GM21367 (cell line): ENCODE results near the gene MARF1.
A peak's percentile ranks its signal among the peaks of the same experiment; 100 is the strongest.
"Not testable (repeated sequence)": the region's sequence is repeated elsewhere in the genome, so short reads cannot be mapped to it uniquely, and the experiment has no call there.

ENCODE experiments used
- ATAC-seq: cut with Tn5 transposase; IDR thresholded peaks from one replicate; pipeline ENCODE4 v1.9.1; 2021; ENCODE audit not compliant: unreplicated experiment

Gene MARF1

DNA sequence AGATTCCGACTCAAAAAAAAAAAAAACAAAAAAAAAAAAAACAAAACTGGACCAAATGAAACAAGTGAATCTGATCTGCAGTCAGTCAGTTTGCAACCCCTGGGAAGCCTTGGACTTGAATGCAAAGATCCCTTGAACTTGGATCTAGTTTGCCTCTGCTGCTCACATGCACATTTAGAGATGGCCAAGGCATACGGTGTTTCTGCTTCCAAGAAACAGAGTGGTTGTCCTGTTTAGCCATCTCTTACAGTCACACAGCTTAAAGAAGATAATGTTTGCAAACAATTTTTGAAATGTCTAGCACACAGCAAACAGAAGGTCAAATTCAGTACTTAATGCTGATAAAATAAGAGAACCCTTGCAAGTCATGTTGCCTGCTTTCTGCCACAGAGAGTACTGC, 11.6 kb upstream of the MARF1 start:
- ATAC-seq, result no peak

- no peak for ATAC-seq
Measured at GRCh38 chr16:15653227-15653626, 10.3 kb upstream of the MARF1 start.

DNA sequence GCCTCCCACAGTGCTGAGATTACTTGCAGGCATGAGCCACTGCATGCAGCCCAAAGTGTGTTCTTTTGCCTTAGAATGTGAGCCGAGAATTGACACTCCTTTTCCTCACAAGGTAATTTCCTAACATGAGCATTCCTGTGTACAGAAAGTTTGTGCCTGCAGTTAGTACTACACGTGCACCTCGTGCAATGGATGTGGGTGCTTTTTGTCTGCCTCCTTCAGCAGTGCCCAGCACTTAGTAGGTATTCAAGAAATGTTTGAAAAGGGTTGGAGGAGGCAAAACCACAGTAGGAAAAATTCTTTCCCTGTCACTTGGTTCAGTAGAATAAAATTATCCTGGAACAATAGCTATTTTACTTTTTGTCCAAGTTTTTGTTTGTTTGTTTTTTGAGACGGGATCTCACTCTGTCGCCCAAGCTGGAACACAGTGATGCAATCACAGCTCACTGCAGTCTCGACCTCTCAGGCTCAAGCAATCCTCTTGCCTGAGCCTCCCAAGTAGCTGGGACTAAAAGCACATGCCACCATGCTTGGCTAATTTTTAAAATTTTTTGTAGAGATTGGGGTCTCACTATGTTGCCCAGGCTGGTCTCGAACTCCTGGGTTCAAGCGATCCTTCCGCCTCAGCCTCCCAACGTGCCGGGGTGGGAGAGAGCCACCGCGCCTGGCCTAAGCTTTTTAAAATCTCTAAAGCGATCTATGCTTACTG, 9.5 kb upstream of the MARF1 start:
- ATAC-seq, result no peak

DNA sequence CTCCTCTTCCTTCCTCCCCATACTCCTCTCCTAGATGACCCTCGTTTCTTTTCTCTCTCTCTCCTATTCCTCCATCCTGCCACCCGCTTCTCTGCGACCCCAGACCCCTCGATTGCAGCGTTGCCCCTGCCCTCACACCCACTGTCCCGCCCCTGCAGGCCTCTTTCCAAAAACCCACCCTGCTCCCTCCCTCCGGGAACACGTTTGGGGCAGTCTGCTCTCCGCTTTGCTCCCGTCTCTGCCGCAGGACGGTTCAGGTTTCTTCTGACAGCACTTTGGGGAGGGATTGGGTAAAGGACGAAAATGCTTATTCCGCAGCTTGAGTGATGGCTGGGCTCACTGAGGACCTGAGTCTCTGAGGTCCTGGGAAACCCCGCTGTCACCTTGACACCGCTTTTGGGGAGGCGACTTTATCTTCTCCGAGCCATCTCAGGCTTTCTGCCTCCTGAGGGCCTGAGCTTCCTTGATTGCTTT, 7.8 kb upstream of the MARF1 start:
- peak; percentile 20 for ATAC-seq

- peak; percentile 54 for ATAC-seq
Measured at GRCh38 chr16:15650019-15650697, 7.2 kb upstream of the MARF1 start, which contains the start of gene NDE1. Gene NDE1, plus strand, starts transcription at chr16:15650245. Its CDS starts 14,534 bp downstream, at chr16:15664779.

DNA sequence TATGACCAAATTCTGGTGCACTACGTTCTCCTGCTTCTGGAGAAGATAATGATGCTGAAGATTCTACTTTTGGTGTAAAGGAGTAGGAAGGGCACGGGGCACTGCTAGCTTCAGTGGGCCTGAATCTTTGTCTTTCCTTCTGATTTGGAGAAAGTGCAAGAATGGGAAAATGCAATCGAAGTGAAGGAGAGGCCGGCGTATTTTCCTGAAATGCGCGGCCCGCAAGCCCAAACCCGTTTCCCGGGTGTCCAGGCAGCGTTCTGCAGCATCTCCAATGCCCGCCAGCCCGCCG, 6.7 kb upstream of the MARF1 start:
- no peak for ATAC-seq

DNA sequence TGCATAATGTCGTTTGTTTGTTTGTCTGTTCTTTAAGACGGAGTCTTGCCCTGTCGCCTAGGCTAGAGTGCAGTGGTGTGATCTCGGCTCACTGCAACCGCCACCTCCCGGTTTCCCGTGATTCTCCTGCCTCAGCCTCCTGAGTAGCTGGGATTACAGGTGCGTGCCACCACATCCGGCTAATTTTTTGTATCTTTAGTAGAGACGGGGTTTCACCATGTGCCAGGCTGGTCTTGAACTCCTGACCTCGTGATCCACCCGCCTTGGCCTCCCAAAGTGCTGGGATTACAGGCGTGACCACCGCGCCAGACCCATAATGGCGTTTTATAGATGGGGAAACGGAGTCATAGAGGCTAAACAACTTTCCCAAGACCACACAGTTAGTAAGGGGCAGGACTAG, 6.4 kb upstream of the MARF1 start:
- not testable (repeated sequence) for ATAC-seq

DNA sequence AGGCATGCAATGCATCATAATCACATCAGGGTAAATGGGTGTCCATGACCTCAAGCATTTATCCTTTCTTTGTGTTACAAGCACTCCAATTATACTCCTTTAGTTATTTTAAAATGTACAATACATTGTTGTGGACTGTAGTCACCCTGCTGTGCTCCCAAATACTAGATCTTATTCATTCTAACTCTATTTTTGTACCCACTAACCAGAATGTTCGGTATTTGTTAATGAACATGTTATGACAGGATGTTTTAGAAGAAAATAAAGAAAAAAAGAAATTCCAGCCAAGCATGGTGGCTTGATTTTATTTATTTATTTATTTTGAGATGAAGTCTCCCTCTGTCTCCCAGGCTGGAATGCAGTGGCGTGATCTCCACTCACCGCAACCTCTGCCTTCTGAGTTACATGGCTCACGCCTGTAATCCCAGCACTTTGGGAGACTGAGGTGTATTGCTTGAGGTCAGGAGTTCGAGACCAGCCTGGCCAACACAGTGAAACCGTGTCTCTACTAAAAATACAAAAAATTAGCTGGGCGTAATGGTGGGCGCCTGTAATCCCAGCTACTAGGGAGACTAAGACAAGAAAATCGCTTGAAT, 5.3 kb upstream of the MARF1 start:
- no peak for ATAC-seq

DNA sequence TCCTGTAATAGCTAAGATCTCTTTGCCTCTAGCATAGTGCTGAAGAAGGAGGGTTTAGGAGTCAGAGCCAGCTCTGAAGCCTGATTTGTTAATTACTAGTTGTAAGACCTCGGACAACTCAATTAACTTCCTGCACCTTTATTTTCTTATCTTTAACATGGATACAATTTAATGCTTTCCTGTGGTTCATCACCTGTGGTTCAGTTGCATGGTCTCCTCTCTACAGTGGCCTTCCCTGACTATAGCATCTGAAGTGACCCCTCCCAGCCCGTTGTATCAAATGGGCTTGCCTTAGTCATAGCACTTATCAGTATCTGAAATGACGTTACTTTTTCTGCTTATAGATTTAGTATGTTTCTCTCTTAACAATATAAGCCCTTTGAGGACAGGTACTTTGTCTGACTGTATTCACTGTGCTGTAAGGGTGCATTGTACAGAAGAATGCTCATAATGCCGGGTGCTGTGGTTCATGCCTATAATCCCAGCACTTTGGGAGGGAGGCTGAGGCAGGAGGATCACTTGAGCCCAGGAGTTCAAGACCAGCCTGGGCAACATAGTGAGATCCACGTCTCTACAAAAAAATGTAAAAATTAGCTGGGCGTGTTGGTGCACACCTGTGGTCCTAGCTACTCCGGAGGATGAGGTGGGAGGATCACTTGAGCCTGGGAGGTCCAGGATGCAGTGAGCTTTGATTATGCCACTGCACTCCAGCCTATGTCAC, 4.5 kb upstream of the MARF1 start:
- no peak for ATAC-seq

DNA sequence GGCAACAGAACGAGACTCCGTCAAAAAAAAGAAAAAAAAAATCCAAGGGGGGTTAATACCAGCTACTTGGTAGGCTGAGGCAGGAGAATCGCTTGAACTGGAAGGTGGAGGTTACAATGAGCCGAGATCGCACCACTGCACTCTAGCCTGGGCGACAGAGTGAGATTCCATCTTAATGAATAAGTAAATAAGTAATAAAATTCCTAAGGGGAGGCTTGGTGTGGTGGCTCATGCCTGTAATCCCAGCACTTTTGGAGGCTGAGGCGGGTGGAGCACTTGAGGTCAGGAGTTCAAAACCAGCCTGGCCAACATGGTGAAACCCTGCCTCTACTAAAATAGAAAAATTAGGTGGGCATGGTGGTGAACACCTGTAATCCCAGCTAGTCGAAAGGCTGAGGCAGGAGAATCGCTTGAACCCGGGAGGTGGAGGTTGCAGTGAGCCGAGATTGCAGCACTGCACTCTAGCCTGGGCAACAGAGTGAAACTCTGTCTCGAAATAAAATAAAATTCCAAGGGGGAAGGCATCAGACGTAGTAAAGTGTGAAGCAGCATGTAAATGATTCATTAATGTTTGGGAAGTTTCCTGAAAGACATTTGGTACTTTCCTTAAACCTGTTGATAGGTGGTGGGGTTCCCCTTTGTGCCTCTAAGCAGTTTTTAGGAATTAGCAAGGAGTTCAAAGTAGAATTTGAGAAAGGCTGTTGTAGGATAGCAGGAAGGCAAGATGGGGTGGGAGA, 3.8 kb upstream of the MARF1 start:
- not testable (repeated sequence) for ATAC-seq

DNA sequence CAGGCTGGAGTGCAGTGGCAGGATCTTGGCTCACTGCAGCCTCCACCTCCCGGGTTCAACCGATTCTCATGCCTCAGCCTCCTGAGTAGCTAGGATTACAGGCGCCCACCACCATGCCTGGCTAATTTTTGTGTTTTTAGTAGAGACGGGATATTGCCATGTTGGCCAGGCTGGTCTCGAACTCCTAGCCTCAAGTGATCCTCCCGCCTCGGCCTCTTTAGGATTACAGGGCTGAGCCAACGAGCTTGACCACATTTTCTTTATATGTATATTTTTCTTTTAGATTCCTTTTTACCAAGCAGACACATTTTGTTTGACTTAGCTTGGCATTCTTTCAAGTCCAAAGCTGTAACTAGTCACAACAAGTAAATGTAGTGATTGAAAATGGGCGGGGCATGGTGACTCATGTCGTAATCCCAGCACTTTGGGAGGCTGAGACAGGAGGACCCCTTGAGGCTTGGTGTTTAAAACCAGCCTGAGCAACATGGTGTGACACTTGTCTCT, 2.1 kb upstream of the MARF1 start:
- ATAC-seq, result not testable (repeated sequence)

- no peak for ATAC-seq
Measured at GRCh38 chr16:15644267-15644961, 1.5 kb upstream of the MARF1 start.

GRCh38 chr16:15643946-15644250, 944 bp upstream of the MARF1 start:
- ATAC-seq, result no peak

DNA sequence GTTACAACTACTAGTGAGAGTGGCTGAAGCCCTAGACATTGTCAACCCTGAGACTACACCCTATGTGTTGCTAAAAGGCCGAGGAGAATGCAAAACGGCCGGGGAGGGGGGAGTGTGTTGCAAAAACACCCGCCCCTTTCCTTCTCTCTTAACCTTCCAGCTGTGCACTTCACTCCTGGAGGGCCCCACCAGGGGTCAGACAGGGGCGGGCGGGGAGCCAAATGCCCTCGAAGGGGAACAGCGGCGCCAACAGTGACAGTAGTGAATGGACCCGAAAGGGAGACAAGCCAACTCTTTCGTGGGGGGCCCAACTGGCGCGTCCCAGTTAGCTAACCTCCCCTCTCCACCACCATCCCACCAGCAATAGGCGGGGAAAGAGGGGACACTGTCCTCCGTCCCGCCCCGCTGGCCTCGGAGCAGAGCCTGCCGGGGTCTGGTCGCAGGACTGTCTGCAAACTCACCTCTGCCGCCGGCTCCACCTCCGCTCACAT, 352 bp downstream of the MARF1 start:
- peak; percentile 51 for ATAC-seq

GRCh38 chr16:15641753-15642556, 999 bp downstream of the MARF1 start:
- no peak for ATAC-seq

DNA sequence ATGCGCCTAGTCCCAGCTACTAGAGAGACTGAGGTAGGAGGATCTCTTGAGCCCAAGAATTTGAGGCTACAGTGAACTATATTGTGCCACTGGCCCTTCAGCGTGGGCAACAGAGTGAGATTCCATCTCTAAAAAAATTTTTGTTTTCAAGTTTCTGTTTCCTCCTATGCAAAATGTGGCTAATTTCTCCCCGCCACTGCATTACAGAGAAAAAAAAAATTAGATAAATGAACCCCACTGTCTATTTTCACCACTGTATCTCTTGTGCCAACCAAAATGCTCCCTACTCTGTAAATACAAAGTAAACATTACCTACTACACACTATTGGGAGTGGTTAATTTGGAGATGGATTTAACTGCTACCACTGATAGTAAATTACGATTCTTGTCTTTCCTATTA, 2.0 kb downstream of the MARF1 start:
- no peak for ATAC-seq

DNA sequence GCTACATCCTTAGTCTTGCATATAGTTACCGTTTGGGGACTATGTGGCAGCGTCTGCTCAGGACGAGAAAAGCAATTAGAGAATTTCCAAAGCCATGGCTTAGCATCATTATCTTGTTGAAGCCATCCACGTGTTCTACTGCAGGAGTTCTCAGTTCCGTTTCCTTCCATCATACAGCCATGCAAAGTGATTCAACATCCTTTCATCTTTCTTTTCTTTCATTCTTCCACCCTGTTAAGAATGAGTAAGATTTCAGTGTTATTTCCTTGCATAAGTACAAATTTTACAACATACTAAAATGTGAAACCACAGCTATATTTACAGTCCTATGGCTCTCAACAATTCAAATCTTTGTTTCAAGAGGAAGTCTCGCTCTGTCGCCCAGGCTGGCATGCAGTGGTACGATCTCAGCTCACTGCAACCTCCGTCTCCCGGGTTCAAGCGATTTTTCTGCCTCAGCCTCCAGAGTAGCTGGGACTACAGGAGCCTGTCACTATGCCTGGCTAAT, 3.8 kb downstream of the MARF1 start:
- ATAC-seq, result no peak

DNA sequence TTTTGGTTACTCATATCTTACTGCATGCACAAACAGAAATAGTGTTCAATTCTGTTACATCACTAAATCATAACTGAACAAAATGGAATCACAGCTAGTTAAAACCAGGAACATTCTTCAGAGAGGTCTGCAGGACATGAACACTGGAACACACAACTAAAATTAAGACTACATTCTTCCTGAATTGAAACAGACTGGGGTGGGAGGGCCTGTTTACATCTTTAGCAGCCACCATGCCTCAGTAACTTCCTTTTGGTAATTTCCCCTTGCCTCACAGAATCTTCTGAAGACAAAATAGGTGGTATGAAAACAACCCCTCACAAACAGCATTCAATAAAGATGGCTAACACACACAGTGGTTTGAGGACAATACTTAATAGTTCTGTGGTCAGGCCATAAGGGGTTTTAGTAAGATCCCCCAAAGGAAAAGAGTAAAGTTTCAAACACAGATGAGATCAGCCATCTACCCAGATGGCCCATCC, 6.5 kb downstream of the MARF1 start:
- peak; percentile 34 for ATAC-seq

GRCh38 chr16:15635926-15636325, 7.0 kb downstream of the MARF1 start:
- ATAC-seq, result no peak
